ENCODE results near the gene SHISAL1.

The SHISAL1 gene

GRCh38 chr22:44284711-44285110 lies 28.0 kb downstream of the SHISAL1 start:
- DNase-seq (ENCODE audit: low read depth), result no peak
- H3K4me3 ChIP-seq (ENCODE audit: control insufficient read depth, low read depth, low read length), result no peak overlapping the region
- TF ChIP-seq CTCF (conservative IDR thresholded peaks at IDR 0.05; ENCODE audit: control insufficient read depth, insufficient read depth, low read depth, low read length), result no peak

- H3K4me3 ChIP-seq (ENCODE audit: control insufficient read depth, low read depth, low read length), result no peak overlapping the region
- no peak for TF ChIP-seq CTCF (conservative IDR thresholded peaks at IDR 0.05; ENCODE audit: control insufficient read depth, insufficient read depth, low read depth, low read length)
- DNase-seq (ENCODE audit: low read depth), result no peak
These were observed 30.7 kb downstream of the SHISAL1 start for GRCh38 chr22:44281768-44282637.

GRCh38 chr22:44280665-44281188 lies 32.0 kb downstream of the SHISAL1 start:
- H3K4me3 ChIP-seq (ENCODE audit: control insufficient read depth, low read depth, low read length), result no peak overlapping the region
- no peak for TF ChIP-seq CTCF (conservative IDR thresholded peaks at IDR 0.05; ENCODE audit: control insufficient read depth, insufficient read depth, low read depth, low read length)
- DNase-seq (ENCODE audit: low read depth), result no peak

- no peak for DNase-seq (ENCODE audit: low read depth)
These were observed 33.7 kb downstream of the SHISAL1 start for GRCh38 chr22:44279069-44279360.

GRCh38 chr22:44278243-44279068 lies 34.3 kb downstream of the SHISAL1 start:
- no peak for TF ChIP-seq CTCF (conservative IDR thresholded peaks at IDR 0.05; ENCODE audit: control insufficient read depth, insufficient read depth, low read depth, low read length)
- no peak for DNase-seq (ENCODE audit: low read depth)
- H3K4me3 ChIP-seq (ENCODE audit: control insufficient read depth, low read depth, low read length), result no peak overlapping the region

More at GRCh38 chr22:44279069-44279360, 33.7 kb downstream of the SHISAL1 start:
- H3K4me3 ChIP-seq (ENCODE audit: control insufficient read depth, low read depth, low read length), result no peak overlapping the region
- TF ChIP-seq CTCF (conservative IDR thresholded peaks at IDR 0.05; ENCODE audit: control insufficient read depth, insufficient read depth, low read depth, low read length), result no peak

- TF ChIP-seq CTCF (conservative IDR thresholded peaks at IDR 0.05; ENCODE audit: control insufficient read depth, insufficient read depth, low read depth, low read length), result no peak
- no peak overlapping the region for H3K4me3 ChIP-seq (ENCODE audit: control insufficient read depth, low read depth, low read length)
- DNase-seq (ENCODE audit: low read depth), result no peak
These were observed 35.2 kb downstream of the SHISAL1 start for GRCh38 chr22:44277386-44278135.
